NCI-H1436 (cell line): ENCODE data around the gene LSM12.
"Not testable (repeated sequence)": the region's sequence is repeated elsewhere in the genome, so short reads cannot be mapped to it uniquely, and the experiment has no call there.

Experiments used
- DNase-seq: peaks from one replicate; lab custom pipeline; 2025; lab: John Stamatoyannopoulos, UW

LSM12 gene

DNA sequence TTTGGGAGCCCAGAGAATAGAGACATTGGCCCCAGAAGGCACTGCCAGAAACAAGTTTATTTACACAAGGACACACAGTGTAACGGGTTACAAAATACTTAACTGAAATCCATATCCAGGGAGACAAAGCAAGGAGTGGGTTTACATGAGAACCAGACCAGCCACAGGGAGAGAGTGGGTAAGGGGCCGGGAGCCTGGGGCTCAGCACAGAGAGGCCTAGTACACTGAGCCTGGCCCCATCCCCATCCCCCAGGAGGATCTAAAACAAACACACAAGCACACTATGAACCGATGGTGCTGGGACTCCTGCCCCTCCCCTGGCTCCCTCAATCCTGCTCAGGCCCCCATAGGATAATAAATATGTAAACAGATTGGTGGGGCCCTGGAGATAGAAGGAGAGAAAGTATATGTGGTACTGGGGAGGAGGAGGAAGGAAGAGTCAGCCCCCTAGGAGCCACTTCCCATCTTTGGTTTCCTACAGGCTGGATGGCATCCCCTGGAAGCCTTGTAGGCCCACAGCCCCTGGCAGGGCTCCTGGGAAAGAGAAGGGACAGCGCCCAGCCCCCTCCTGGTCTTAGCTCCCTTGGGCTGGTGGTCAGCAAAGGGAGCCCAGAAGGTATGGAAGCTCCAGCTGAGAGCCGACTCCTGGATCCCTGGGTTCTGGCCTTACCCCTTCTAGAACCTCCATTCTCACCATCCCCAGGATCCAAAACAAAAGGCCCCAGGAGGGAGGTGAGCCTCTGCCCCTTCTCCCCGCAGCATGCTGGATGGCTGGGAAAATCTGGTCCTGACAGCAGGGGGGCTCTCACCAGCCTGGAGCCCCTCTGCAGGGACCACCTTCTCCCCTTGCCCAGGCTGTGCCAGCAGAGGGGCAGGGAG, 10.5 kb upstream of the LSM12 start:
- no peak for DNase-seq

DNA sequence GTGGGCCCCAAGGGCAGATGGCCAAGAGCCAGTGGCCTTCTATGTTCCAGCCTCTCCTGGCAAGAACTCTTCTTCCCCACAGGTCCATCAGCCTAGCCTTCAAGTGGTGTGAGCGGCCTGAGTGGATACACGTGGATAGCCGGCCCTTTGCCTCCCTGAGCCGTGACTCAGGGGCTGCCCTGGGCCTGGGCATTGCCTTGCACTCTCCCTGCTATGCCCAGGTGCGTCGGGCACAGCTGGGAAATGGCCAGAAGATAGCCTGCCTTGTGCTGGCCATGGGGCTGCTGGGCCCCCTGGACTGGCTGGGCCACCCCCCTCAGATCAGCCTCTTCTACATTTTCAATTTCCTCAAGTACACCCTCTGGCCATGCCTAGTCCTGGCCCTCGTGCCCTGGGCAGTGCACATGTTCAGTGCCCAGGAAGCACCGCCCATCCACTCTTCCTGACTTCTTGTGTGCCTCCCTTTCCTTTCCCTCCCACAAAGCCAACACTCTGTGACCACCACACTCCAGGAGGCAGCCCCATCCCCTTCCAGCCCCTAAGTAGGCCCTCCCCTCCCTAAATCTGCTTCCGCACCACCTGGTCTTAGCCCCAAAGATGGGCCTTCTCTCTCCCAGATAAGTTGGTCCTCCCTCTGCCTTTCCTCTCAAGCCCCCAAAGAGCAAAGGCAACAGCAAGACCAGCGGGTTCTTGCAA, 9.3 kb upstream of the LSM12 start:
- no peak for DNase-seq

DNA sequence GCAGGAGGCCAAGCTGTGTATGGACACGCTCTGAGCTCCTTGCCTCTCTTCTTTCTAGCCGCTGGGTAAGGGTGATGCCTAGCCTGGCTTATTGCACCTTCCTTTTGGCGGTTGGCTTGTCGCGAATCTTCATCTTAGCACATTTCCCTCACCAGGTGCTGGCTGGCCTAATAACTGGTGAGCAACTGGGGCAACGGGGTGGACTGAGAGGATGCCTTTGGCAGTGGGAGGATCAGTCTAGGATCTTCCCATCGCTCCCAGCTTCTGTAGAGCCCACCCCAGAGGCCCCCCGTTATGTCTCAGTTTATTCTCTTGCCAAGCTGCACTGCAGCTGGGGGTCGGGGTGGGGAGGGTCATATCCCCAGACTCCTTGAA, 8.4 kb upstream of the LSM12 start:
- DNase-seq, result no peak

DNA sequence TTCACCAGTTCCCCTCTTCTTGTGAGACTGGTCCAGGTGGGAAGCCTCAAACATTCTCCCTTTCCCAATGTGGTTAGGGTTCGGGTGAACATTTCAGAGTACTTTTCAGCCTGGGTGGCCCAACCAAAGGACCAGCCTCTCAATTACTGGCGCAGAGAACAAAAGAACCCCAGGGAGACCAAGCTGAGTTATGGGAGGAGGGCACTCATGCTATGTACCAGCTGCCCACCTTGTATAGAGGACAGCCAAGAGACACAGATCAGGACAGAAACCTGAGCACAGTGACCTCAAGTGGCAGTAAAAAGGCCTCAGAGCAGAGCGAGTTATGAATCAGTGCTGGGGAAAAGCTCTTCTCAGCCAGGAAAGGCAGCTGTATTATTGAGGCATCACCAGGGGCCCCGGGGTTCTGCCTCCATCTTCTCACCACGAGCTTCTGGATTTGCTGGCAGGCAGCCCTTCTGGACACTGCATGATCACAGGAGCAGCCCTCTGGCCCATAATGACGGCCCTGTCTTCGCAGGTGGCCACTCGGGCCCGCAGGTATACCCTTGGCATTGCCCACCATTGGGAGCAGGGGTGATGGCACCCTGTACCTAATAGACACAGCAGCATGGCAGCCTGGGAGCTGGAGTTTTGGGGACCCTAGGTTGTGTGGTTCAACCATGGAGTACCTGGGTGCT, 7.9 kb upstream of the LSM12 start:
- no peak for DNase-seq

DNA sequence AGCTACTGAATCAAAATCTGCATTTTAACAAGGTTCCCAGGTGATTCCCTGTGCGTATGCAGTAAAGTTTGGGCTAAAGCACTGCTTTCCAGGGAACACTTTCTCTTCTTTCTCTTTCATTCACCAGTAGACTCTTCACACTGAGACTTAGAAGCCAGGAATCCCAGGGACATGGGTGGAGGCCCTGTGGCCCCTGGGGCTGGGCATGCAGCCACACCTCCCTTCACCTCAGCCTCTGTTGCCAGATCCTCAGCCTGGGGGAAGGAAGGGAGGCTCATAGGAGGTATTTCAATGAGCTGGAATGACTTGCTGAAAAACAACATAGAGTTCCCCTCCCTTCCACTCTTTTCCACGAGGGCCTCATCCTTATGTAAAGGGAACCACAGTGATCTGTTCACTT, 5.3 kb upstream of the LSM12 start:
- no peak for DNase-seq

DNA sequence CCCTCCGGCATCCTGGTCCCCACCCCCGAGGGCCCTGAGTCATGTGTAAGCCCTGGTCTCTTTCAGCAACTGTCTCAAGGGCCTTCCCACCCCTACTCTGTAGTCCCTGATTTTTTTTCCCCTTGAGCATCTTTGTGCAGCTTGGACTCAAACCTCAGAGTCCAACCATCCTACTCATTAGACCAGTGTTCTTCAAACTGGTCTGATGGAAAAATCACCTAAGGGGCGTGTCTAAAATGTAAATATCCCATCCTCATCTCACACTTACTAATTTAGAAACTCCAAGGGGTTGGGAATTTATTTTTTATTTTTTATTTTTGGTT, 4.7 kb upstream of the LSM12 start:
- no peak for DNase-seq

DNA sequence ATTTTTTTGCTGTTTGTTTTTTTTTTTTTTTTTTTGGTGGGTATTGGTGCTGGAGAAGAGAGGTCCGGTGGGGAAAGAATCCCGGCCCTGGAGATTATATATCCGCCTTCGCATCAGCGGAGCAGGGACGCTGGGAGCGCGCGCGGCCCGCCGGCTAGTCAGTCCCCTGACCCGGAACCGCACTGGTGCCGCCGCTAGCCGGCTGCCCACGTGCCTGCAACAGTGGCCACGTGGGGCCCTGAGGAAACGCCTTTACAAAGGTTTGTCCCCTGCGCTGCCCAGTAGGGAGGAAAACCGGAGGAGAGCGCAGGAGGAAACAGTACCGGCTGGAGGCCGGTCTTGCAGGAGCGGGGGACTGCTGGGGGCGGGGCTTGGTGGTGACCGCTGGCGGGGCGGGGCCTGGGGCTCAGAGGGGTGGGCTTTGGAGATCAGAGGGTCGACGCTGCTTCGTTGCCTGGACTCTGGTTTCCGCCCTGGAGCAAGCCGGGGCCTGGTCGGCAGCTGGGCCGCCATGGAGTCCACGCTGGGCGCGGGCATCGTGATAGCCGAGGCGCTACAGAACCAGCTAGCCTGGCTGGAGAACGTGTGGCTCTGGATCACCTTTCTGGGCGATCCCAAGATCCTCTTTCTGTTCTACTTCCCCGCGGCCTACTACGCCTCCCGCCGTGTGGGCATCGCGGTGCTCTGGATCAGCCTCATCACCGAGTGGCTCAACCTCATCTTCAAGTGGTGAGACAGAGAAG, 4.2 kb upstream of the LSM12 start, which contains the start of gene G6PC3:
Gene G6PC3, plus strand, starts transcription at position 281 of the 743 bp plus-strand sequence. Its CDS starts 231 bp downstream, at position 512.
- DNase-seq, result peak; percentile 96

DNA sequence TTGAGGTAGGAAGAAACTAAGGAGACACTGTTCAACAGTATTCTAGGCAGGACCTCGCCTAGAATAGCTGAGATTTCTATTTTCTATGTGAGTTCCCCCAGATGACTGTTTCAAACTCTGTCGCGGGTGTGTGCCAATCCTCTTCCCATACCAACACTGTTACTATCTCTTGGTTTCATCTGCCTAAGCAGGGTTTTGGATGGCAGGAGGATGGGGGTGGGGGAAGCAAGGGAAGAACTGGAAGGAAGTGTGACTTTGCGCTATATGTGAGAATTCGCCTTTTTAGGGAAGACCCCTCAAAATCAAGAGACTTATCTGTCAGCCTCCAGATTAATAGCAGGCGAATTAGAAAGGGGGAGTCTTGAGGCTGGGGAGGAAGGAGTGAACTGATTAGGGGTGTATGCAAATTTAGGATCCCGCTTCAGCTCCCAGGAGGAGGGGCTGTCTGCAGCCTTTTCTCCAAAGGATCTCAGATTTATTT, 3.5 kb upstream of the LSM12 start:
- DNase-seq, result no peak

DNA sequence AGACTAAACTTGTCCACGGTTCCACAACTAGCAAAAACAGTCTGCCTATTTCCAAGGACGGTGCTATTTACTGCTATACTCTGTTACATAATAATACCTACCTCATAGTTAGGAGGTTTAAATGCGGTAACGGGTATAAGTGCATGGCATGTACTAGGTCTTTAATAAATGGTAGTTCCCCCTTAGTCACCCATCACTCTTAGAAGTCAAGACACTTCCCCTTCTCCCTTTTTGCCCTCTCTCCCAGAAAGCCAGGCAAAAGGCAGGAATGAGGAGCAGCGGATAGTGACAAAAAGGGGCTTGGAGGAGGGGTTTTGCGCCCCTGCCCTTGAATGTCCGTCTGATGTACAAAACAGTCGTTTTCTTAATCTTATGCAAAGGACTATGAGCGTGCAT, 1.1 kb upstream of the LSM12 start:
- DNase-seq, result no peak

DNA sequence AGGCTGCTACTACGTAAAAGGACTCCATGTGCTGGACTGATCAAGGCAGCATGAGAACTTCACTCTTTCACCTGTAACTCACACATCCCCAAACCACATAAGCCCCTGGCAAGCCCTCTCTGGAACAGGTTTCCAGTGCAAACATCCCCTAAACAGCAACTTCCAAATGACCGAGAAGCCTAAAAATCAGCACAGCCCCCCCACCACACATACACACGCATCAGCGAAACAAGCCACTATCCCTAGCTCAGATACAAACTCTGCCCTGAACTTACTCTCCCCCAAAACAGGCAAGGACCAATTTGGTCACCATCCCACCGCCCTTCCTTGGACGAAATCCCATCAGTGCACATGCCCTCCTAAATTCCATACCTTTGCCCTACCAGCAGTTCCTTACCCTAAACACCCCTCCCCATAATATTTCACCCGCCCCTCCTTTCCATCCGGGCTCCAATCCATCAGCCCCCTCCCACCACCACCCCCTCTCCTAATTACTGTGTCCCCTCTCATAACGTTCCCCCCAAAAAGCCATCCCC, 735 bp downstream of the LSM12 start:
- DNase-seq, result no peak

DNA sequence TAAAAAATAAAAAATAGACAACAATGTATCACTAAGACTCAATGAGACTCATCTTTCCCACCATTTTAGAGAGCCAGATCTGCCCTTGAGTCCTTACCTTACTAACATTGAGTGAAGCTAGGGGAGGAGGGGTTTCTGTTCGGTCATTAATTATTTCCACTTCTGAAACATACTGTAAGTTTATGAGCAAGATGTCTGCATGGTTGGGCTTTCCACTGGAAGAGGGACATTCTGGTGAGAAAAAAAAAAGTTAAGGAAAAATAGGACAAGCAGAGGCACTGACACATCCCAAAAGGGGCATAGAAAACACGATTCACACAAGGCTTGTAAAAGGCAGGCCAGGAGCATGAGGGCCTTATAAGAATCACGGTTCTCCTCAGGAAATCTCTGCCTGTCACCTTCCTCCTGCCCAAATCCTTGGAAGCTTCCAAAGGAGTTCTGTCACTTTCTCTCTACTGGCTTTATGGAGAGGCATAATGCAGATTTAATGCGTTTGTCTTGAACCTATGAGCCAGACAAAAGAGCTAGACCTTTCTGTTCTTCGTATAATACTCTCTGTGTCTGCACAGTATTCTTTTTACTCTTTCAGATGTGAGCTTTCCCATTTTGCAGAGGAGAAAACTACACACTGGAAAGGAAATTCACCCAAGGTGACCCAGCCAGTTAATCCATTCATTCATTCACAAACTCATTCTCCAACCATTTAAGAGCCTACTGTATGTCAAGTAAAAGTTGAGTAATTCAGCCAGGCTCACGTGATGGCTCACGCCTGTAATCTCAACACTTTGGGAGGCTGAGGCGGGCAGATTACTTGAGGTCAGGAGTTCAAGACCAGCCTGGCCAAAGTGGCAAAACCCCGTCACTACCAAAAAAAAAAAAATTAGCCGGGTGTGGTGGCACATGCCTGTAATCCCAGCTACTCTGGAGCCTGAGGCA, 2.5 kb downstream of the LSM12 start:
- DNase-seq, result no peak

DNA sequence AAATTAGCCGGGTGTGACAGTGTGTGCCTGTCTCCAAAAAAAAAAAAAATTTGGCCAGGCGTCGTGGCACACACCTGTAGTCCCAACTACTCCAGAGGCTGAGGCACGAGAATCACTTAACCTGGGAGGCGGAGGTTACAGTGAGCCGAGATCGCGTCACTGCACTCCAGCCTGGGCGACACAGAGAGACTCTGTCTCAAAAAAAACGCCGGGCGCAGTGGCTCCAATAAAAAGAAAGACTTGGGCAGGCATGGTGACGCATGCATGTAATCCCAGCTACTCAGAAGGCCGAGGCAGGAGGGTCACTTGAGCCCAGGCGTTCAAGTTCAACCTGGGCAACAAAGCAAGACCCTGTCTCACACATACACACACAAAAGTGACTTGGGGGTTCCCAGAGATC, 3.6 kb downstream of the LSM12 start:
- no peak for DNase-seq

DNA sequence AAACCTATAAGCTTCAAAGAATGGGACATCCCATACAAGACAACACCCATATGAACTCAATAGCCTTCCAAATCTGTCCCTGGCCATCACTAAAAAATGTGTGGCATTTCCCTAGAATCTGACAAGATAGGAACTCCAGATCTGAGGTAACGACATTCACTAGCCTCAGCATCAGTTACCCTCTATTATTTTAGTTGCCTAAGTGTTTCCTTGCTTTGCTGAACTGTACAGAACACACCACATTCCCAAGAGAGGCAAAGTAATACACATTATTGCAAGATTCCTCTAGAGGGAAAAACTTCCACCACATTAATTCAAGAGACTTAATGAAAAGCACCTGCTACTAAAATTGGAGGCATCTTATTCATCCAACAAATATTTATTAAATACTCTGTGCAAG, 5.0 kb downstream of the LSM12 start:
- no peak for DNase-seq

DNA sequence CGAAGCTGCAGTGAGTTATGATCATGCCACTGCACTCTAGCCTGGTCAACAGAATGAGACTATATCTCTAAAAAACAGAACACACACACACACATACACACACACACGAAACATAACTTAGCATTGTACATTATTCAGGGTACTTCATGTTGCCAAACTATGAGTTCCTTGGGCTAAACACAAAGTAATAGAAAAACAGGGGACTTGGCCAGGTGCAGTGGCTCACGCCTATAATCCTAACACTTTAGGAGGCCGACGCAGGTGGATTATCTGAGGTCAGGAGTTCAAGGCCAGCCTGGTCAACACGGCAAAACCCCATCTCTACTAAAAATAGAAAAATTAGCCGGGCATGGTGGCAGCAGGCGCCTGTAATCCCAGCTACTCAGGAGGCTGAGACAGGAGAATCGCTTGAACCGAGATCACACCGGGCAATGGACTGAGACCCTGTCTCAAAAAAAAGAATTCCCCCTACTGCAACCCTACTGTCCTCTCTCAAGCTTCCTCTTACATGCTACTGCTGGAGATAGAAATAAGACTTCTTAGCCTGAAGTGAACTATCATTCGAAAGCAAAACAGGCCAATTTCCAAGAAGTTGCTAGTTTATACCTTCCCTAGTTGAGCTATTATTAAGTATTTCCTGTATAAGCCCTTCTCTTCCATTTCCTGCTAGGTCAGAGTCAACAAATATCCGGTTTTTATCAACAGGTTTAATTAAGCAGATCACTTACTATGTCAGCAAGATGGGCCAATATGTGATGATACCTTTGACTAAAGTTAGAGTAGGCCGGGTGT, 7.2 kb downstream of the LSM12 start:
- DNase-seq, result no peak

DNA sequence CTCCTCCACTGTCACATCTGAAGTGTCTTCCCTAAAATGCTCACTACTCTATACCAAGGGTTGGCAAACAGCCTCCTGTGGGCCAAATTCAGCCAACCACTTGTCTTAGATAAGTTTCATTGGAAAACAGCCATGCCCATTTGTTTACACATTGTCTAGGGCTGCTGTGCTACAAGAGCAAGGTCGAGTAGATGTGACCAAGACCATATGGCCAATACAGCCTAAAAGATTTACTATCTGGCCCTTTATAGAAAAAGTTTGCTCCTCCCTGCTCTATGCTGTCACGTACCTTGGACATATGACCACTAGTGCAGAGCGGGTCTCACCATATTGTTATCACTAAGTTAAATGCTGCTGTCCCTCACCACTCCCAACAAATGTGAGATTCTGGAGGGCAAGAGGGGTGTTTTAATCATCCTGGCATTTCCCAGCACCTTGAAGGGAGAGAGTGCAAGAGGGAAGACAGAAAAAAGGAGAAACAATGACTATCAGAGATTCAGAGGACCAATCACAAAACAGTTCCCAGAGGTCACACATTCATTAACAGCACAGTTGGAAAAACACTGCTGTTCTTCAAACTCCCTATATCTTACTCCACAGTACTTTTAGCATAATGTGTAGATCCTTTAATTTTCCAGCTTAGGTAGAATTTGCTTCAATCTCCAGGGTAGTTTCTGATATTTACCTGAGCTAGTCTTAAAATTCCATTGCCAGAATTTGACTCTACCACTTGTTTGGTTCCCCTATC, 13.2 kb downstream of the LSM12 start:
- no peak for DNase-seq

DNA sequence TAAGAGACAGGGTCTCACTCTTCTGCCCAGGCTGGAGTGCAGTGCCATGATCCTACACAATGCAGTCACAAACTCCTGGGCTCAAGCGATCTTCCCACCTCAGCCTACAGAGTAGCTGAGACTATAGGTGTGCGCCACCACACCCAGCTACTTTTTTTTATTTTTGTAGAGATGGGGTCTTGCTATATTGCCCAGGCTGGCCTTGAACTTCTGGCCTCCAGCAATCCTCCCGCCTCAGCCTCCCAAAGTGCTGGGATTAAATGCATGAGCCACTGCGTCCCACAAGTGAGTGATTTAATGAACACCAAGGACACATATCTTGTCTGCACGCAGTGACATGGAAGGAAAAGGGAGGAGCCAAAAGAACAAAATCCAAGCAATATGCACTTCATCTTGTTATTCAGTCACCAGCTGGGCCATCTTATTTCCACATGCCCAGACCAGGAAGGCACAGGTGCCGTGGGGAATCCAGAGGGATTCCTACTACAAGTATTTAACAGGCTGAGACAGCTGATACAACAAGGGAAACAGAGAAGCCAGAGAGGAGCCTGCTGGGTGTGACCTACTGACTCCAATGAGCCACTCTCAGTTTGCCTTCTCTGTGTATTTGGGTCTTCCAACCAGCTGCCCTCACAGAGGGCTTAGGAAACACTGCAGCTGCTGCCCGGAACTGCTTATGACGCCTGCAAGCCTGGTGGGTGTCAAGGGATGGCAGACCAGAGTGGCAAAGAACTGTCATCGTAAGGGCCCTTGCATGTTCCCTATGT, 17.0 kb downstream of the LSM12 start:
- no peak for DNase-seq

DNA sequence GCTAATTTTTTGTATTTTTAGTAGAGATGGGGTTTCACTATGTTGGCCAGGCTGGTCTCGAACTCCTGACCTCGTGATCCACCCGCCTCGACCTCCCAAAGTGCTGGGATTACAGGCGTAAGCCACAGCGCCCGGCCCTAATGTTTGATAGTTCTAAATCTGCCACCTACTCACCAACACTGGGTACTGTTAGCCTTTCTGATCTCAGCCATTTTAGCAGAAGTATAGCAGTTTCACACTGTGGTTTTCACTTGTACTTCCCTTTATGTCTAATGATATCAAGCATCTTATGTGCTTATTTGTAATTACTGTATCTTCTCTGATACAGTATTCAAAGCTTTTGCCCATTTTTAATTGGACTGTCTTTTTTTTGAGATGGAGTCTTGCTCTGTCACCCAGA, 19.6 kb downstream of the LSM12 start:
- not testable (repeated sequence) for DNase-seq

DNA sequence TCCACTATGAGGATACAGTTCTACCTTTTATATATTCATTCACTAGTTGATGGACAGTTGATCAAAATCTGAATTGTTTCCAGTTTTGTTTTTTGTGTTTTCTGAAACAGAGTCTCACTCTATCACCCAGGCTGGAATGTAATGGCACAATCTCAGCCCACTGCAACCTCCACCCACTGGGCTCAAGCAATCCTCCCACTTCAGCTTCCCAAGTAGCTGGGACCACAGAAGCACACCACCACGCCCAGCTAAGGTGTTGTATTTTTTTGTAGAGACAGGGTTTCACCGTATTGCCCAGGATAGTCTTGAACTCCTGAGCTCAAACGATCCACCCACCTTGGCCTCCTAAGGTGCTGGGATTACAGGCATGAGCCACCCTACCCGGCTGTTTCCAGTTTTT, 21.0 kb downstream of the LSM12 start:
- no peak for DNase-seq
